Nephron (organoid): ENCODE measurements around the gene RALB.

ENCODE experiments used
- H3K27ac Mint-ChIP-seq, 3 experiments: 2 replicates each; pipeline ENCODE4 v1.8.0; 2020; ENCODE audit warnings: mixed read lengths in 3 of 3, mild to moderate bottlenecking in 2 of 3, moderate library complexity in 1 of 3
- H3K27me3 Mint-ChIP-seq: 2 replicates; pipeline ENCODE4 v1.8.0; 2021; ENCODE audit warnings: low read depth, mild to moderate bottlenecking, moderate library complexity, mixed read lengths
- H3K36me3 Mint-ChIP-seq: 2 replicates; pipeline ENCODE4 v1.8.0; 2020; ENCODE audit warnings: low read depth, mixed read lengths
- H3K4me1 Mint-ChIP-seq: 2 replicates; pipeline ENCODE4 v1.8.0; 2020; ENCODE audit warnings: mixed read lengths
- H3K4me3 Mint-ChIP-seq, 3 experiments: 2 replicates each; pipeline ENCODE4 v1.8.0; 2020; ENCODE audit warnings: mild to moderate bottlenecking in 3 of 3, mixed read lengths in 3 of 3, moderate library complexity in 2 of 3
- H3K9me3 Mint-ChIP-seq: 2 replicates; pipeline ENCODE4 v1.8.0; 2020; ENCODE audit warnings: mixed read lengths
- TF ChIP-seq, protein P1 (sequence below), 3 experiments: fragments of 200-600 bp; sonication (generic); IDR thresholded peaks; one replicate each; pipeline ENCODE4 v1.5.0; 2021; ENCODE audit warnings: antibody characterized with exemption in 3 of 3; ENCODE audit not compliant: unreplicated experiment in 3 of 3

RALB gene

DNA sequence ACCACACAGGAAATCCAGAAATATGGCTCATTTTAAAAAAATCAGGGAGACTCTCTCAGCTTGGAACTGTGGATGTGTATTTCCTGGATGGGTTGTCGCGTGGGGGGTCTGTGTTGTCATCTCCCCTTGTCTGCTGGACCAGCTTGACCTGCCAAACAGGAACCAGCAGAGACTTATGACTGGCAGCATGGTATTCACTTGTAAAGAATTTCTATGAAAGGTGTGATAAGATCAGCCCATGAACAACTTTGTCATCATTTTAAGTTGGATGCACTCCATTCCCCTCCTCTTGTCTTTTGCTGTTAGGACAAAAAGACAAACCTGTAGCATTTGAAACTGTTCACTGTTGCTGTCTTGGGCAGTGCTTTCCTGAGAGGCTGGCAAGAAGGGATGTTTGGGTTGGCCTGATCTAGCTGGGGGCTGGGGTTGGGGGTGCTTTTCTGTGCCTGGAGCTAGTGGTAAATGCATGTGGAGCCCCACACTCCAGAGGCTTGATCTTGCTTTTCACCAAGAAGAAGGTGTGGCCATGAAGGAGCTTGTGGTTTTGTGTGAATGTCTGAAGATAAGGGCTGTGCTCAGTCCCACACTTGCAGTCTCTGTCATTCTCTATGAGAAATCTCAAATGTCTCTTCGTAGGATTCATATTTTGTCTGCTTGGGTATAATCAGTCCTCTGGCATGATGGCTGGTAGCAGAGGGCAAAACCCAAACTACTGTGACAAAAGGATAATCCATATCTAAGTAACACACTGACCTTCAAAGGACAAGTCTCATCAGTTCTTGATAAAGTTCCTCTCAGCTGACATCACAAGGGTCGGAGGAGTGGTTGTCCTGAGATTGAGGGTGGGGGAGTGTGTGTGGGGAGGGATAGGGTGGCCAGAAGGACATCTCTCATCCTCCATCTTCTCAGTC is 39.0 kb downstream of the RALB start:
- peaks cover 19% of the 10 kb centered on the region for H3K4me1 Mint-ChIP-seq
- peak overlapping the region in 2 of 3 experiments; percentile 59 to 61 for H3K27ac Mint-ChIP-seq
- H3K4me3 Mint-ChIP-seq: no peak overlapping the region
- no peaks in the 10 kb centered on the region for H3K9me3 Mint-ChIP-seq
- TF ChIP-seq, protein P1, sequence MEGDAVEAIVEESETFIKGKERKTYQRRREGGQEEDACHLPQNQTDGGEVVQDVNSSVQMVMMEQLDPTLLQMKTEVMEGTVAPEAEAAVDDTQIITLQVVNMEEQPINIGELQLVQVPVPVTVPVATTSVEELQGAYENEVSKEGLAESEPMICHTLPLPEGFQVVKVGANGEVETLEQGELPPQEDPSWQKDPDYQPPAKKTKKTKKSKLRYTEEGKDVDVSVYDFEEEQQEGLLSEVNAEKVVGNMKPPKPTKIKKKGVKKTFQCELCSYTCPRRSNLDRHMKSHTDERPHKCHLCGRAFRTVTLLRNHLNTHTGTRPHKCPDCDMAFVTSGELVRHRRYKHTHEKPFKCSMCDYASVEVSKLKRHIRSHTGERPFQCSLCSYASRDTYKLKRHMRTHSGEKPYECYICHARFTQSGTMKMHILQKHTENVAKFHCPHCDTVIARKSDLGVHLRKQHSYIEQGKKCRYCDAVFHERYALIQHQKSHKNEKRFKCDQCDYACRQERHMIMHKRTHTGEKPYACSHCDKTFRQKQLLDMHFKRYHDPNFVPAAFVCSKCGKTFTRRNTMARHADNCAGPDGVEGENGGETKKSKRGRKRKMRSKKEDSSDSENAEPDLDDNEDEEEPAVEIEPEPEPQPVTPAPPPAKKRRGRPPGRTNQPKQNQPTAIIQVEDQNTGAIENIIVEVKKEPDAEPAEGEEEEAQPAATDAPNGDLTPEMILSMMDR (IDR thresholded peaks at IDR 0.05; ENCODE audit: unreplicated experiment in 3 of 3): no peak
- peaks cover 58% of the 10 kb centered on the region for H3K36me3 Mint-ChIP-seq
- peaks cover 3% of the 10 kb centered on the region for H3K27me3 Mint-ChIP-seq

DNA sequence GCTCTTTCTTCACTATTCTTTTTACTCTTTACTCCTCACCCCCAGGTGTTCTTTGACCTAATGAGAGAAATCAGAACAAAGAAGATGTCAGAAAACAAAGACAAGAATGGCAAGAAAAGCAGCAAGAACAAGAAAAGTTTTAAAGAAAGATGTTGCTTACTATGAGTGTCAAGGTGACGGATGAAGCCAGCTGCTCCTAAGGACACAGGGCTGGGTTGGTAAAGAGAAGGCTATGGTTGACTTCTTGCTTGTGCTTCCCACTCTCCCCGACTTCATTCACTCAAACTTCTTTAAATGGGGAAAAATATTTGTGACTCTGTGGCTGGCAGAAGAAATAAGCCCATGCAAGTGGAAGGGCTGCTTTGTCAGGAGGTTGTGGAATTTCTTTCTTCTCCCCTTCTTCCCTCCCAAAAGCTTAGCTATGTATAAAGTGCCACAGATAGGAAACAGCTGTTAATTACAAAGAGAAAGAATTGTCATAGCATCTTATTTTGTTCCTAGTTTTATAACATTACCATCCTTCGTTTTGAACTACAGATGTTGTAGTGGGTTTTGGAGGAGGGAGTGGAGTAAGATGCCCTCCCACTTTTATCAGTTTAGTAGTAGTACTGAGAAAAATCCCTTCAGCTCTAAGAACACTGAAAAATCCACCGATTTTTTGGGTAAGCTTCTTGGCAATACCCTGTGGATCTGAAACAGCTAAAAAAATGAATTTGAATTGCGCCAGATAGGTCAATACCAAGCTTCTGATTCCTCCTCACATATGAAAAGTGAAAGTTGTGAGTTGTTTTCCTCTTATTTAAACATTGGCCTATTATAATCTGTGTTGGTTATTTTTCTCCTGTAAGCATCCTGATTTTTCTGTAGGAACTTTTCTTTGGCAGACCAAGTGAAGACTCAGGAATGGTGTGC is 40.7 kb downstream of the RALB start:
- Mint-ChIP-seq H3K9me3 (no peaks in the 10 kb centered on the region), H3K27me3 (peaks cover 3% of the 10 kb centered on the region), H3K4me1 (peaks cover 19% of the 10 kb centered on the region), H3K36me3 (peaks cover 75% of the 10 kb centered on the region), H3K27ac (peak overlapping the region; percentile 1 to 49 (median 28)), H3K4me3 (no peak overlapping the region)
- TF ChIP-seq, protein P1 (IDR thresholded peaks at IDR 0.05; ENCODE audit: unreplicated experiment in 3 of 3): no peak

- Mint-ChIP-seq H3K27me3 (peaks cover 3% of the 10 kb centered on the region), H3K9me3 (no peaks in the 10 kb centered on the region), H3K4me1 (peaks cover 19% of the 10 kb centered on the region), H3K27ac (no peak overlapping the region), H3K4me3 (no peak overlapping the region), H3K36me3 (peaks cover 74% of the 10 kb centered on the region)
- TF ChIP-seq, protein P1 (IDR thresholded peaks at IDR 0.05; ENCODE audit: unreplicated experiment in 3 of 3): no peak
Measured at GRCh38 chr2:120294008-120294340, 41.3 kb downstream of the RALB start.

GRCh38 chr2:120298173-120298835 is 45.7 kb downstream of the RALB start:
- TF ChIP-seq, protein P1 (IDR thresholded peaks at IDR 0.05; ENCODE audit: unreplicated experiment in 3 of 3): no peak
- Mint-ChIP-seq H3K4me3 (no peak overlapping the region), H3K9me3 (no peaks in the 10 kb centered on the region), H3K4me1 (peaks cover 7% of the 10 kb centered on the region), H3K36me3 (peaks cover 72% of the 10 kb centered on the region), H3K27me3 (no peaks in the 10 kb centered on the region), H3K27ac (no peak overlapping the region)

- TF ChIP-seq, protein P1 (IDR thresholded peaks at IDR 0.05; ENCODE audit: unreplicated experiment in 3 of 3): no peak
- H3K4me3 Mint-ChIP-seq: no peak overlapping the region
- H3K36me3 Mint-ChIP-seq: peaks cover 69% of the 10 kb centered on the region
- no peak overlapping the region for H3K27ac Mint-ChIP-seq
- peaks cover 2% of the 10 kb centered on the region for H3K4me1 Mint-ChIP-seq
- H3K27me3 Mint-ChIP-seq: peaks cover 3% of the 10 kb centered on the region
- H3K9me3 Mint-ChIP-seq: no peaks in the 10 kb centered on the region
Measured at GRCh38 chr2:120299004-120299403, 46.4 kb downstream of the RALB start.
